Measurements from ENCODE around the gene SIRT3. TPM values are rescaled to one million over a fixed set of nuclear protein-coding genes. Genes with fewer than 3 reads are reported as not detected.

Gene SIRT3
- total RNA-seq, 6 experiments from 2014 or later = 8.0 to 10.9 (median 10.2) TPM

DNA sequence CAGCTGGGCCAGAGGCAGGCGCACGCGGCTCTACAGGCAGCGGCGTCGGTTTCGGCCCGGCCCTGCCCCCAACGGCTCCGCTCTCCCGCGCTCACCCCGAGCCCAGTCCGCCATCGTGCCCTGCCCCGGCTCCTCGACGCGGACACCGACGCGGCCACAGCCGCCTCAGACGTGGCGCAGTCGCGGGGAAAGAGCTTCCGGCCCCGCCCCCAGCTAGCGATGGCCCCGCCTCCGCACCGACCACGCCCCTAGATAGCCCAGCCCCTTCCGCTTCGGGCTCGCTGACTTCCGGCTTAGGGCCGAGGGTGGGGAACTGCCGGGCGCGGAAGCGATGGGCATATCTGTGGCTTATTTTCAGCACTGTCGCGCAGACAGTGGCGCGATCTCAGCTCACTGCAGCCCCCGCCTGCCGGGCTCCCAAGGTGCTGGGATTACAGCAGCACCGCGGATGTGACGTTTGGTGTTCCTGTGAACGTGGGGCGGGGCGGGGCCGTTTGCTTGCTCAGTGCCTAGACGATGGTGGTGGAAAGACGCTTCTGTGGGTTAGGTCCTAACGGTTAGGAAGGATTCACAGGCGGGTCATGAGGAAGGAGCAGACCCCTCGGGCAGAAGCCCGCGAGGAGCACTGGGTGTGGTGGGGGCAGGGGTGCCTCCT, 28.8 kb downstream of the SIRT3 start, which contains the start of the genes BET1L and RIC8A:
TSS of gene BET1L (minus strand) at position 192 of the 655 bp plus-strand sequence. CDS start at position 114, 78 bp downstream.
TSS of gene RIC8A (plus strand) at position 501 of the 655 bp plus-strand sequence. CDS start 1,147 bp downstream, outside the sequence.
- TF ChIP-seq, protein P1, sequence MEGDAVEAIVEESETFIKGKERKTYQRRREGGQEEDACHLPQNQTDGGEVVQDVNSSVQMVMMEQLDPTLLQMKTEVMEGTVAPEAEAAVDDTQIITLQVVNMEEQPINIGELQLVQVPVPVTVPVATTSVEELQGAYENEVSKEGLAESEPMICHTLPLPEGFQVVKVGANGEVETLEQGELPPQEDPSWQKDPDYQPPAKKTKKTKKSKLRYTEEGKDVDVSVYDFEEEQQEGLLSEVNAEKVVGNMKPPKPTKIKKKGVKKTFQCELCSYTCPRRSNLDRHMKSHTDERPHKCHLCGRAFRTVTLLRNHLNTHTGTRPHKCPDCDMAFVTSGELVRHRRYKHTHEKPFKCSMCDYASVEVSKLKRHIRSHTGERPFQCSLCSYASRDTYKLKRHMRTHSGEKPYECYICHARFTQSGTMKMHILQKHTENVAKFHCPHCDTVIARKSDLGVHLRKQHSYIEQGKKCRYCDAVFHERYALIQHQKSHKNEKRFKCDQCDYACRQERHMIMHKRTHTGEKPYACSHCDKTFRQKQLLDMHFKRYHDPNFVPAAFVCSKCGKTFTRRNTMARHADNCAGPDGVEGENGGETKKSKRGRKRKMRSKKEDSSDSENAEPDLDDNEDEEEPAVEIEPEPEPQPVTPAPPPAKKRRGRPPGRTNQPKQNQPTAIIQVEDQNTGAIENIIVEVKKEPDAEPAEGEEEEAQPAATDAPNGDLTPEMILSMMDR (IDR thresholded peaks at IDR 0.05) = no peak
- peak within 1 kb of the TSS; percentile 100 for H3K4me3 Mint-ChIP-seq
- H3K27ac Mint-ChIP-seq = peak within 1 kb of the TSS; percentile 100
- no peaks in the 10 kb centered on the region for H3K9me3 Mint-ChIP-seq
- peaks cover 32% of the 10 kb centered on the region for H3K4me1 Mint-ChIP-seq (ENCODE audit: low read depth)
- peaks cover 11% of the 10 kb centered on the region for H3K27me3 Mint-ChIP-seq (ENCODE audit: insufficient read depth)
- H3K36me3 Mint-ChIP-seq (ENCODE audit: low read depth) = peaks cover 35% of the 10 kb centered on the region
- peak; percentile 99 for DNase-seq

DNA sequence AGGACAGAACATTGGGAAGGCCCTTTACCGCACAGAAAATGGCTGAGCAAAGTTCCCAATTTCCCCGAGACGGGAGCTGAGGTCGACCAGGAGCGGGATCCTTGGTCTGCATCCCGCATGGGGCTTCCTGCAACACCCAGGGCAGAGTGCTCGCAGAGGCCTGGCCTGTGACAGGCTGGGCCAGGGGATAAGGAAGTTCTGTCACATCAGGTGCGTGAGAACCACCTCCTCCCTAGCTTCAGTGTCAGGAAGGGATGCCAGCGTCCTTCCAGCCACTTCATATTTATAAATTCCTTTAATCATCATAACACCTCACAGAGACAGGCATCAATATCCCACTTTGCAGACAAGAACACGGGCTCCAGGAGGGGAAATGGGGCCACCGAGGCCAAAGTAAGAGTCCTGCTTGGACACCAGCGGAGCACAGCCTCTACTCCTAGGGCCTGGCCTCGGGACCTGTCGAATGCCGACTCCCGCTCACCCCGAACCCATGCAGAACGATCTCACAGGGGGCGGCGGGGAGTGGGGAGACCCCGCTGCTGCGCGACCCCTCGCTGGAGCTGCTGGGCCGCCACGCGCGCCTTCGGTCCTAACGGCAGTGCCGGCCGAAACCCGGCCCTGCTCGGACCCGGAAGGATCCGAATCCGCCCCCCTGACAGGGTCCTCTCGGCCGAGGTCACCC, 29.5 kb downstream of the SIRT3 start:
- no peaks in the 10 kb centered on the region for H3K9me3 Mint-ChIP-seq
- H3K4me3 Mint-ChIP-seq = peak overlapping the region; percentile 100
- peak overlapping the region; percentile 100 for H3K27ac Mint-ChIP-seq
- peaks cover 27% of the 10 kb centered on the region for H3K4me1 Mint-ChIP-seq (ENCODE audit: low read depth)
- TF ChIP-seq, protein P1 (IDR thresholded peaks at IDR 0.05) = no peak
- H3K27me3 Mint-ChIP-seq (ENCODE audit: insufficient read depth) = peaks cover 11% of the 10 kb centered on the region
- peaks cover 35% of the 10 kb centered on the region for H3K36me3 Mint-ChIP-seq (ENCODE audit: low read depth)
- no peak for DNase-seq

DNA sequence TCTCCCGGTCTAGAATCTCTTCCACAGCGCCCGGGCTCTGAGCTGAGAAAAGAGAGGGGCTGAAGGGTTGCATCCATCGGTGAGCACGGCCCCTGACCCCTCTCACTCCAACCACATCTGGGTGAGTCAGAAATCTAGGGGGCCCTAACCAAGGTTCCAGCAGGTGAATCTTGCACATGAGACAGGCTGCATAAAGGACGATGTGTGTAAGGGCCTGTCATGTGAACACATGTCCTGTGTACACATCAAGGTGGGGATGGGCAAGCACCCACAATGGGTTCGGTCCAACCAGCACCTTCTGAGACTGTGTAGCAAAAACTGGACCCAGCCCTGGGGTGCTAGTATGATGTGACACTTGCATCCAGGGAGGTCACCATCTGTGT, 30.1 kb downstream of the SIRT3 start:
- TF ChIP-seq, protein P1 (IDR thresholded peaks at IDR 0.05) = no peak
- peaks cover 31% of the 10 kb centered on the region for H3K36me3 Mint-ChIP-seq (ENCODE audit: low read depth)
- peaks cover 20% of the 10 kb centered on the region for H3K4me1 Mint-ChIP-seq (ENCODE audit: low read depth)
- H3K9me3 Mint-ChIP-seq = no peaks in the 10 kb centered on the region
- peaks cover 11% of the 10 kb centered on the region for H3K27me3 Mint-ChIP-seq (ENCODE audit: insufficient read depth)
- no peak for DNase-seq
- peak overlapping the region; percentile 100 for H3K4me3 Mint-ChIP-seq
- H3K27ac Mint-ChIP-seq = peak overlapping the region; percentile 100

DNA sequence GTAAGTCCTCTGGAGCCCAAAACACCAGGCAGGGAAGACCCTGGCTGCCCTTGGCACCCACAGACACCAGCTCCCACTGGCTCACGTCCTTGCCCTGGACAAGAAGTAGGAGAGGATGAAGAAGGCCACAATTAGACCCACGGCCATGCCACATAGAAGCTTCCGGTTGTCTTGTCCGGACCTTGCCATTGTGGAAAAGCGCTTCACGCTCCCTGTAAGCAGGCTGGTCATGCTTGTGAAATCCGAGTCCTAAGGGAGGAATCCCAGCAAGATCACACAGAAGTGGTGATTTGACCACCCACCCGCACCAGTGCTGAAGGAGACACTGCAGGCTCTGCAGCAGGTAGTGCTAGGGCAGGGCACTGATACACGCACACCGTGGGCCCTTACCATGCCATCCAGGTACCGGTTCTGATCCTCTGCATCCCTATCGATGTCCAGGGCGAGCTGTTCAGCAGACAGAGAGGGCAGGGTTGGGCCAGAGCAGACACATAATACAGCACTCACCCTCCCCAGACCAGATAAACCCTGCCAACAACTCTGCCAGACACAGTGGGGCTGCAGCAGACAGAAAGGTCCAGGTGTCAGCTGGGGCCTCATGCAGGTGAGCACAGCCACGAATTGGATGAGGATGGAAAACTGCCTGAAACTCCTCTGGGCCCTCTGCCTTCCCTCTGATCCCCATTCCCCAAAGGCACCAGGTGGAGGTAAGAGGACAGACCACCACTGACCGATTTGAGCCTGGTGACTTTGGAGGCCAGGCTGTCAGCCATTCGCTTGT, 30.7 kb downstream of the SIRT3 start:
- H3K4me3 Mint-ChIP-seq = peak overlapping the region; percentile 100
- H3K27me3 Mint-ChIP-seq (ENCODE audit: insufficient read depth) = peaks cover 11% of the 10 kb centered on the region
- peak overlapping the region; percentile 33; the same call in 1 of the 2 replicates for H3K27ac Mint-ChIP-seq

DNA sequence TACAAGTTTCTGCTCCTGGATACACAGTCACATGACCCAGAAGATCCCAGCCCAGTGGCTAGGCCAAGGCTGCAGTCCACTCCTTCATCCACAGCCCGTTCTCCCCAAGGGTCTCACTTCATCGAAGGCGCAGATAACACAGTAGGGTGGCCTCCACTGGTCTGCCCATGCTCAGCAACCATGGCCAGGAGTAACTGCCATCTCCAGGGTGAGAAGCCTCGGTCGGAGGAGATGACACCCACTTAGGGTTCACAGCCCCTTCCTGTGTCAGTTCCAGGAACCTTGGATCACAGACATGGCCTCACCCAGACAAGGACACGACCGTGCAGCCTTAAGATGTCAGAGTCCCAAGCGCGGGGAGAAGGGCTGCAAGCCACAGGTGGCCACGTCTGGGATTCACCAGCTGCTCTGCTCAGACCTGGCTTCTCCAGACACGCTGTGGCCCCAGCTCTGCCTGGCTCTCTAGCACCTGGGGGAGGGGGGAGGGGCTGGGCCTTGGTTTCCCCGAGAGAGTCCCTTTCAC, 31.5 kb downstream of the SIRT3 start:
- TF ChIP-seq, protein P1 (IDR thresholded peaks at IDR 0.05) = no peak
- no peak overlapping the region for H3K4me3 Mint-ChIP-seq
- no peak for DNase-seq
- H3K27me3 Mint-ChIP-seq (ENCODE audit: insufficient read depth) = peaks cover 11% of the 10 kb centered on the region
- peak overlapping the region; percentile 24; the same call in 1 of the 2 replicates for H3K27ac Mint-ChIP-seq
- H3K36me3 Mint-ChIP-seq (ENCODE audit: low read depth) = peaks cover 26% of the 10 kb centered on the region
- H3K4me1 Mint-ChIP-seq (ENCODE audit: low read depth) = peaks cover 7% of the 10 kb centered on the region
- H3K9me3 Mint-ChIP-seq = no peaks in the 10 kb centered on the region

More for the DNA sequence above, 30.7 kb downstream of the SIRT3 start:
- peaks cover 34% of the 10 kb centered on the region for H3K36me3 Mint-ChIP-seq (ENCODE audit: low read depth)
- peaks cover 15% of the 10 kb centered on the region for H3K4me1 Mint-ChIP-seq (ENCODE audit: low read depth)
- TF ChIP-seq, protein P1 (IDR thresholded peaks at IDR 0.05) = no peak
- DNase-seq = no peak
- no peaks in the 10 kb centered on the region for H3K9me3 Mint-ChIP-seq
